Activated CD8-positive, alpha-beta T cell treated with anti-CD3 and anti-CD28 coated beads for 36 hours (primary cell): ENCODE measurements around the gene CCDC30. TPM values are rescaled to one million over a fixed set of nuclear protein-coding genes. Genes with fewer than 3 reads are reported as not detected.
A peak's percentile ranks its signal among the peaks of the same experiment; 100 is the strongest.

Experiments
- ATAC-seq: fragments of 200-7000 bp; cut with Tn5 transposase; one replicate; pipeline ENCODE4 v1.10.0; 2021; ENCODE audit warnings: mild to moderate bottlenecking, moderate library complexity
- CTCF ChIA-PET: fragments of 350-600 bp; sonication (Branson Sonifier 250); formaldehyde crosslinking; loops from one replicate; lab custom pipeline; 2021; ENCODE audit warnings: antibody characterized with exemption; lab: Charles Lee
- POLR2A ChIA-PET: fragments of 350-600 bp; sonication (Branson Sonifier 250); formaldehyde crosslinking; loops from one replicate; lab custom pipeline; 2021; ENCODE audit warnings: antibody characterized with exemption; lab: Charles Lee
- DNase-seq: peaks from one replicate; pipeline ENCODE4 v3.0.0-alpha.2; 2020
- H3K27ac Mint-ChIP-seq: one replicate; pipeline ENCODE4 v1.8.0; 2021; ENCODE audit warnings: mild to moderate bottlenecking, mixed read lengths
- H3K27me3 Mint-ChIP-seq: one replicate; pipeline ENCODE4 v1.8.0; 2021; ENCODE audit warnings: mixed read lengths
- H3K36me3 Mint-ChIP-seq: one replicate; pipeline ENCODE4 v1.8.0; 2021; ENCODE audit warnings: low read depth, mixed read lengths
- H3K4me1 Mint-ChIP-seq: one replicate; pipeline ENCODE4 v1.8.0; 2021; ENCODE audit warnings: low read depth, mixed read lengths
- H3K4me3 Mint-ChIP-seq: one replicate; pipeline ENCODE4 v1.8.0; 2021; ENCODE audit warnings: mild to moderate bottlenecking, moderate library complexity, mixed read lengths
- H3K9me3 Mint-ChIP-seq: one replicate; pipeline ENCODE4 v1.8.0; 2021; ENCODE audit warnings: mixed read lengths
- CTCF ChIP-seq: fragments of 200-600 bp; IDR thresholded peaks from one replicate; pipeline ENCODE4 v1.8.0; 2022; ENCODE audit warnings: antibody characterized with exemption, mild to moderate bottlenecking
- intact Hi-C: fragments of 100-400 bp; cut with micrococcal nuclease; formaldehyde crosslinking; loops from one replicate; pipeline ENCODE4 v1.10.0; 2022
- total RNA-seq, 2 experiments: library from RNA; stranded (reverse); gene quantifications; one replicate each; pipeline ENCODE4 v1.2.3, GENCODE V29; 2021

CCDC30 gene
- total RNA-seq, 2 experiments from 2014 or later, result 0.60 to 3.0 TPM

DNA sequence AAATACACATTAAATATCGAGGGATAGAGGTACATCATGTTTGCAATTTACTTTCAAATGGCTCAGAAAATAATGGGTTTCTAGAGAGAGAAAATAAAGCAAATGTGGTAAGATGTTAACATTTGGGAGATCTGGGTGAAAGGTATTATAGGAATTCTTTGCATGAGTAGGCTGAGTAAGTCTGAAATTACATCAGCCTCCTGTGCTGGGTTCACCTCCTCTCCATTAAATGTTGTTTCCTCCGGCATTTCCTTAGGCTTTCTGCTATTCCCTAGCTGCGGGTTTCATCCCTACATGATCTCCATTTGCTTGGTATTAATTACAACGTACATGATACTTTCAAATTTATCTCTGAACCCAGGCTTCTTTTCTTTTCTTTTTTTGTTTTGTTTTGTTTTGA lies 38.9 kb upstream of the CCDC30 start:
- Mint-ChIP-seq H3K4me3 (no peak overlapping the region), H3K27ac (no peak overlapping the region), H3K4me1 (no peaks in the 10 kb centered on the region), H3K9me3 (no peaks in the 10 kb centered on the region), H3K36me3 (no peaks in the 10 kb centered on the region), H3K27me3 (no peaks in the 10 kb centered on the region)
- TF ChIP-seq CTCF, result no peak
- ChIA-PET CTCF (no interaction called here), POLR2A (no interaction called here)
- no peak for ATAC-seq
- intact Hi-C loops, result no loop called here
- DNase-seq, result no peak

GRCh38 chr1:42427240-42427639 lies 35.8 kb upstream of the CCDC30 start:
- CTCF ChIA-PET, result interaction anchor here (0.8 kb wide), 1 partner anchor 322 kb away, joined by 3 read pairs; no protein-coding TSS in a partner anchor
- no peak for DNase-seq
- no peaks in the 10 kb centered on the region for H3K27me3 Mint-ChIP-seq
- no peak for TF ChIP-seq CTCF
- POLR2A ChIA-PET, result interaction anchor here (1.4 kb wide), 1 partner anchor 9 kb away, joined by 3 read pairs; no protein-coding TSS in a partner anchor
- no peak overlapping the region for H3K4me3 Mint-ChIP-seq
- no peaks in the 10 kb centered on the region for H3K36me3 Mint-ChIP-seq
- H3K9me3 Mint-ChIP-seq, result no peaks in the 10 kb centered on the region
- ATAC-seq, result no peak
- no peaks in the 10 kb centered on the region for H3K4me1 Mint-ChIP-seq
- intact Hi-C loops, result no loop called here
- no peak overlapping the region for H3K27ac Mint-ChIP-seq

GRCh38 chr1:42429603-42430002 lies 33.5 kb upstream of the CCDC30 start:
- POLR2A ChIA-PET, result interaction anchor here (0.6 kb wide), 1 partner anchor 41 kb away, joined by 3 read pairs; no protein-coding TSS in a partner anchor
- CTCF ChIA-PET, result interaction anchor here (1.6 kb wide), 1 partner anchor 256 kb away, joined by 3 read pairs; no protein-coding TSS in a partner anchor
- TF ChIP-seq CTCF, result no peak
- no peaks in the 10 kb centered on the region for H3K36me3 Mint-ChIP-seq
- ATAC-seq (no peak), DNase-seq (no peak)
- no peak overlapping the region for H3K4me3 Mint-ChIP-seq
- intact Hi-C loops, result no loop called here
- H3K9me3 Mint-ChIP-seq, result no peaks in the 10 kb centered on the region
- H3K4me1 Mint-ChIP-seq, result no peaks in the 10 kb centered on the region
- no peaks in the 10 kb centered on the region for H3K27me3 Mint-ChIP-seq
- H3K27ac Mint-ChIP-seq, result no peak overlapping the region

DNA sequence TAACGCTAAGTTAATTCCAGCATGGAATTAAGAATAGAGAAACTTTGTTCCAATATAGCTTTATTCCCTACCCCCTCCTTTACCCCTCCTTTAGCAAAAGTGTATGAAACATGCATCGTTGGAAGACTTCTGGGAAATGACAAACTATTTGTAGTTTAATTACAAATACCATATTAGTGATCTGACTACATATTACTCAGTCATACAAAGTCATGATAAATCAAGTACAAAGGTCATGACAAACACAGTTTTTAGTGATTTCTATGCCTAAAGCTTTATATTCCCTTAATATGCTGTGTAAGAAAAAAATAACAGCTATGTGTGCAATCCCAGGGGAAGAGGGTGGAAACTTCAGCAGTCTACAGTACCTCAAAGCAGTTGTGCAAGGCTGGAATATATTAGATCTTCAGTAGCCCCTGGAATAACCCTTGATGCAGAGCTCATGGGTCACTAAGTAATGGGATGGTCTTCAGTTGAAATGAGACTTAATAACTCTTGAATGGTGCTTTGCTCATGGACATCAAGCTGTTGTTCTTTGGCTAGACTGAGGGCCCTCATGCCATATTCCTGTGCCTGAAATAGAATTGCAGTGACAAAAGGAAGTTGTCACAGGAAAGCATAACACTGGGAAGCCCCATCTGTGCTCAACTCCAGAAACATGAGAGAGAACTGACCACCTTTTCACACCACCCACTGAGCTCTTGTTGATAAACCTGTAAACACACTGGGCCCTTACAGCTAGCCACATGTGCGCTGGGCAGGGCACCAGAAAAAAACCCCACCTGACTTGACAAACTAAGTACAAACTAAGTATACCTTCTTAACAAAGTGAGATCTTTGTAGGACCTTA lies 32.6 kb upstream of the CCDC30 start:
- Mint-ChIP-seq H3K9me3 (no peaks in the 10 kb centered on the region), H3K4me3 (no peak overlapping the region), H3K27me3 (no peaks in the 10 kb centered on the region), H3K27ac (no peak overlapping the region), H3K36me3 (no peaks in the 10 kb centered on the region), H3K4me1 (no peaks in the 10 kb centered on the region)
- DNase-seq (peak; percentile 9), ATAC-seq (no peak)
- ChIA-PET POLR2A (interaction anchor here (0.6 kb wide), 1 partner anchor 656 kb away, joined by 3 read pairs; no protein-coding TSS in a partner anchor), CTCF (interaction anchor here (1.1 to 1.6 kb wide), 2 partner anchors 257 kb away, joined by 3 read pairs; no protein-coding TSS in a partner anchor)
- TF ChIP-seq CTCF, result no peak
- intact Hi-C loops, result no loop called here

DNA sequence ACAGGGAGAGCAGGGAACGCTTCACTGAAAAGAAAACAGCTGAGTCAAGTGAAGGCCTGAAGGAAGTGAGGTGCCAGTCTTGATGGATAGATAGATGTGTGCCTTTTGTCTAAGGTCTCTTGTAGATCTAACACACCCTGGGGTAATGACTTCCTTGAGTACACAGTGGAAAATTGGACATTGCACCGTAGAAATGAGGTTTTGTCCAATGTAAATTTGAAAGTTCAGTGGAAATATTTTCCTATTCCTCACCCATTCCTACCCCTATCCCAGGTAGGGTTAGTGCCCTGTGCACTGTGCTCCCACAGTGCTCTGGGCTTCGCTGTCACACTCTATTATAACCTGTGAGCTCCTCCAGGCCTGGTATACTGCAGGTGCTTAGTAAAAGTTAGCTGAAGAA lies 31.6 kb upstream of the CCDC30 start:
- DNase-seq (no peak), ATAC-seq (no peak)
- Mint-ChIP-seq H3K36me3 (no peaks in the 10 kb centered on the region), H3K4me1 (no peaks in the 10 kb centered on the region), H3K27ac (no peak overlapping the region), H3K9me3 (no peaks in the 10 kb centered on the region), H3K4me3 (no peak overlapping the region), H3K27me3 (no peaks in the 10 kb centered on the region)
- intact Hi-C loops, result no loop called here
- CTCF ChIA-PET, result interaction anchor here (1.1 kb wide), 1 partner anchor 258 kb away, joined by 3 read pairs; no protein-coding TSS in a partner anchor
- POLR2A ChIA-PET, result no interaction called here
- no peak for TF ChIP-seq CTCF
